GM12878 (cell line): ENCODE results near the gene NRG3.

Experiments
- CHD2 ChIP-seq: IDR thresholded peaks from 2 replicates; pipeline ENCODE4 v1.6.1; 2011; ENCODE audit warnings: low read depth, low read length, improper control_type of control experiment, borderline replicate concordance
- EZH2 ChIP-seq: IDR thresholded peaks from 2 replicates; pipeline ENCODE4 v1.6.1; 2012; ENCODE audit warnings: low read depth, mild to moderate bottlenecking, control low read depth, inconsistent platforms, low read length, borderline replicate concordance; ENCODE audit not compliant: control insufficient read depth
- JUND ChIP-seq: IDR thresholded peaks from 2 replicates; pipeline ENCODE4 v1.6.1; 2012; ENCODE audit warnings: low read depth, mild to moderate bottlenecking, low read length, improper control_type of control experiment, moderate library complexity
- NR2C2 ChIP-seq: IDR thresholded peaks from 2 replicates; pipeline ENCODE4 v1.6.1; 2011; ENCODE audit warnings: borderline replicate concordance, low read depth; ENCODE audit not compliant: control insufficient read depth, insufficient read length
- NR2F1 ChIP-seq: fragments of 450-650 bp; conservative IDR thresholded peaks from 2 replicates; pipeline ENCODE4 v1.6.1; 2017; ENCODE audit warnings: mild to moderate bottlenecking
- POLR2A ChIP-seq: IDR thresholded peaks from 2 replicates; pipeline ENCODE4 v1.6.1; 2011; ENCODE audit warnings: low read depth, mild to moderate bottlenecking, low read length
- ZSCAN29 ChIP-seq: fragments of 450-650 bp; IDR thresholded peaks from 2 replicates; pipeline ENCODE4 v1.6.1; 2017; ENCODE audit warnings: mild to moderate bottlenecking, moderate library complexity
- ZZZ3 ChIP-seq: IDR thresholded peaks from 2 replicates; pipeline ENCODE4 v1.6.1; 2011; ENCODE audit warnings: low read depth; ENCODE audit not compliant: control insufficient read depth, insufficient read length
- TF ChIP-seq, protein P1 (sequence below): IDR thresholded peaks from 2 replicates; pipeline ENCODE4 v1.6.1; 2011; ENCODE audit warnings: borderline replicate concordance, low read depth, mild to moderate bottlenecking, moderate library complexity, mixed read lengths, low read length; ENCODE audit not compliant: insufficient read depth; ENCODE audit errors: extremely low read length
- TF ChIP-seq, protein P2 (sequence below), 3 experiments: IDR thresholded peaks in 2 of 3; conservative IDR thresholded peaks in 1 of 3; 2 replicates each; pipeline ENCODE4 v1.5.1; 2011; ENCODE audit warnings: low read depth in 3 of 3, low read length in 3 of 3, mild to moderate bottlenecking in 3 of 3, control low read depth in 2 of 3, moderate library complexity in 2 of 3, inconsistent platforms in 1 of 3, mixed read lengths in 1 of 3; ENCODE audit not compliant: control insufficient read depth in 2 of 3, insufficient read depth in 1 of 3; ENCODE audit errors: extremely low read depth in 1 of 3
- TF ChIP-seq, protein P3 (sequence below): IDR thresholded peaks from 2 replicates; pipeline ENCODE4 v1.6.1; 2012; ENCODE audit warnings: low read depth, low read length, improper control_type of control experiment
- TF ChIP-seq, protein P4 (sequence below): IDR thresholded peaks from 2 replicates; pipeline ENCODE4 v1.6.1; 2012; ENCODE audit warnings: low read length, inconsistent platforms

DNA sequence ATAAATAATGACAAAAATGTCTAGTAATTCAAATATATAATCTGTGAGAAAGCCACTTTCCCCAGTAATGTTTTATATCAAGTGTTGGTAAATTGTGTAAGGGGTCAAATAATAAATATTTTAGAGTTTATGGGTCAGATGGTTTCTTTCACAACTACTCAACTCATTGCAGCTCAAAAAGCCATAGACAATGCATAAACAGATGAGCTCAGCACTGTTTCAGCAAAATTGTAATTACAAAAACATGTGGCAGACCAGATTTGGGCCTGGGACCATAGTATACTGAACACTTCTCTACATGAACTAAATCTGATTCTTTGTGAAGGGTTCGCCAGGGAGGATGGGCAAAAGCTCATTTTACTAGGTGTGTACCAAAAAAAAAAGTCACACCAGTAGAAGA, 460.8 kb downstream of the NRG3 start:
- TF ChIP-seq EZH2 (no peak), NR2C2 (no peak), CHD2 (no peak), JUND (no peak), ZSCAN29 (no peak), POLR2A (no peak), NR2F1 (no peak), ZZZ3 (no peak)
- TF ChIP-seq, protein P1, sequence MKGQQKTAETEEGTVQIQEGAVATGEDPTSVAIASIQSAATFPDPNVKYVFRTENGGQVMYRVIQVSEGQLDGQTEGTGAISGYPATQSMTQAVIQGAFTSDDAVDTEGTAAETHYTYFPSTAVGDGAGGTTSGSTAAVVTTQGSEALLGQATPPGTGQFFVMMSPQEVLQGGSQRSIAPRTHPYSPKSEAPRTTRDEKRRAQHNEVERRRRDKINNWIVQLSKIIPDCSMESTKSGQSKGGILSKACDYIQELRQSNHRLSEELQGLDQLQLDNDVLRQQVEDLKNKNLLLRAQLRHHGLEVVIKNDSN: no peak
- TF ChIP-seq, protein P2, sequence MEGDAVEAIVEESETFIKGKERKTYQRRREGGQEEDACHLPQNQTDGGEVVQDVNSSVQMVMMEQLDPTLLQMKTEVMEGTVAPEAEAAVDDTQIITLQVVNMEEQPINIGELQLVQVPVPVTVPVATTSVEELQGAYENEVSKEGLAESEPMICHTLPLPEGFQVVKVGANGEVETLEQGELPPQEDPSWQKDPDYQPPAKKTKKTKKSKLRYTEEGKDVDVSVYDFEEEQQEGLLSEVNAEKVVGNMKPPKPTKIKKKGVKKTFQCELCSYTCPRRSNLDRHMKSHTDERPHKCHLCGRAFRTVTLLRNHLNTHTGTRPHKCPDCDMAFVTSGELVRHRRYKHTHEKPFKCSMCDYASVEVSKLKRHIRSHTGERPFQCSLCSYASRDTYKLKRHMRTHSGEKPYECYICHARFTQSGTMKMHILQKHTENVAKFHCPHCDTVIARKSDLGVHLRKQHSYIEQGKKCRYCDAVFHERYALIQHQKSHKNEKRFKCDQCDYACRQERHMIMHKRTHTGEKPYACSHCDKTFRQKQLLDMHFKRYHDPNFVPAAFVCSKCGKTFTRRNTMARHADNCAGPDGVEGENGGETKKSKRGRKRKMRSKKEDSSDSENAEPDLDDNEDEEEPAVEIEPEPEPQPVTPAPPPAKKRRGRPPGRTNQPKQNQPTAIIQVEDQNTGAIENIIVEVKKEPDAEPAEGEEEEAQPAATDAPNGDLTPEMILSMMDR (IDR thresholded peaks at IDR 0.05 in 2 of 3, conservative IDR thresholded peaks at IDR 0.05 in 1 of 3; ENCODE audit: control insufficient read depth in 2 of 3, extremely low read depth in 1 of 3, insufficient read depth in 1 of 3, low read depth in 3 of 3, low read length in 3 of 3): no peak
- TF ChIP-seq, protein P3, sequence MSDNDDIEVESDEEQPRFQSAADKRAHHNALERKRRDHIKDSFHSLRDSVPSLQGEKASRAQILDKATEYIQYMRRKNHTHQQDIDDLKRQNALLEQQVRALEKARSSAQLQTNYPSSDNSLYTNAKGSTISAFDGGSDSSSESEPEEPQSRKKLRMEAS: no peak
- TF ChIP-seq, protein P4, sequence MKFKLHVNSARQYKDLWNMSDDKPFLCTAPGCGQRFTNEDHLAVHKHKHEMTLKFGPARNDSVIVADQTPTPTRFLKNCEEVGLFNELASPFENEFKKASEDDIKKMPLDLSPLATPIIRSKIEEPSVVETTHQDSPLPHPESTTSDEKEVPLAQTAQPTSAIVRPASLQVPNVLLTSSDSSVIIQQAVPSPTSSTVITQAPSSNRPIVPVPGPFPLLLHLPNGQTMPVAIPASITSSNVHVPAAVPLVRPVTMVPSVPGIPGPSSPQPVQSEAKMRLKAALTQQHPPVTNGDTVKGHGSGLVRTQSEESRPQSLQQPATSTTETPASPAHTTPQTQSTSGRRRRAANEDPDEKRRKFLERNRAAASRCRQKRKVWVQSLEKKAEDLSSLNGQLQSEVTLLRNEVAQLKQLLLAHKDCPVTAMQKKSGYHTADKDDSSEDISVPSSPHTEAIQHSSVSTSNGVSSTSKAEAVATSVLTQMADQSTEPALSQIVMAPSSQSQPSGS: no peak
